Measurements from ENCODE around the gene CLRN3.

GRCh38 chr10:127890832-127891334 is 1.9 kb downstream of the CLRN3 start:
- no peak for TF ChIP-seq CTCF (conservative IDR thresholded peaks at IDR 0.05; ENCODE audit: low read length)
- TF ChIP-seq EZH2phosphoT487 (IDR thresholded peaks at IDR 0.05; ENCODE audit: borderline replicate concordance), result no peak

Measured in Loucy (cell line).